ENCODE results near the gene FBXW2. TPM values are rescaled to one million over a fixed set of nuclear protein-coding genes. Genes with fewer than 3 reads are reported as not detected.

The FBXW2 gene
- total and polyA plus RNA-seq, 2 donors (not counting 1 experiment from before 2014, with no cell fraction given), result 14.9 to 70.6 TPM

GRCh38 chr9:120837921-120838320 lies 44.7 kb upstream of the FBXW2 start:
- Mint-ChIP-seq H3K4me1 (peaks cover 22% of the 10 kb centered on the region), H3K9me3 (ENCODE audit: insufficient read depth) (no peaks in the 10 kb centered on the region), H3K27me3 (no peaks in the 10 kb centered on the region), H3K27ac (no peak overlapping the region), H3K4me3 (no peak overlapping the region)
- Histone ChIP-seq H3K9me3 (ENCODE audit: control extremely low read depth in 1 of 3, control insufficient read depth in 2 of 3, insufficient read depth in 1 of 3, low read length in 2 of 3) (peaks cover 0 to 9% (median 0%) of the 10 kb centered on the region in 3 donors), H3K36me3 (replicated peaks in 1 of 2; ENCODE audit: control extremely low read depth in 1 of 2, control insufficient read depth in 1 of 2, extremely low read depth in 1 of 2, insufficient read depth in 2 of 2, low read length in 1 of 2) (peaks cover 2 to 23% of the 10 kb centered on the region in 2 experiments), H3K27me3 (replicated peaks in 1 of 4; ENCODE audit: control extremely low read depth in 1 of 4, control insufficient read depth in 3 of 4, insufficient read depth in 4 of 4, low read length in 3 of 4) (no peaks in the 10 kb centered on the region), H3K9ac (ENCODE audit: low read length) (no peak overlapping the region), H3K4me3 (ENCODE audit: control extremely low read depth in 1 of 5, extremely low read depth in 1 of 5, insufficient read depth in 1 of 5, low read depth in 2 of 5, low read length in 4 of 5) (no peak overlapping the region), H3K4me2 (replicated peaks; ENCODE audit: low read depth, low read length, poor library complexity, severe bottlenecking) (no peak overlapping the region), H3K4me1 (ENCODE audit: control insufficient read depth in 2 of 2, insufficient read depth in 2 of 2, low read length in 2 of 2) (peaks cover 7 to 11% of the 10 kb centered on the region in 2 donors), H2AFZ (ENCODE audit: insufficient read depth, low read depth, low read length, poor library complexity, severe bottlenecking) (no peak overlapping the region), H3K27ac (ENCODE audit: low read length in 2 of 2) (no peak overlapping the region), H4K20me1 (ENCODE audit: control insufficient read depth, insufficient read depth, low read length, poor library complexity, severe bottlenecking) (peaks cover 11% of the 10 kb centered on the region), H3K79me2 (ENCODE audit: control insufficient read depth, insufficient read depth, low read length) (peaks cover 29% of the 10 kb centered on the region)
- 100% methylated on average over 1 of the region's 3 CpGs for WGBS (ENCODE audit: insufficient coverage)
- intact Hi-C loops (cut with micrococcal nuclease), result no loop called here
- ATAC-seq (ENCODE audit: low read depth), result no peak
- ChIA-PET CTCF (no interaction called here), POLR2A (no interaction called here)
- TF ChIP-seq EZH2 (IDR thresholded peaks at IDR 0.05; ENCODE audit: borderline replicate concordance, insufficient read depth, low read depth, low read length, poor library complexity, severe bottlenecking) (no peak), CTCF (IDR thresholded peaks at IDR 0.05) (no peak)
- DNase-seq, result no peak

DNA sequence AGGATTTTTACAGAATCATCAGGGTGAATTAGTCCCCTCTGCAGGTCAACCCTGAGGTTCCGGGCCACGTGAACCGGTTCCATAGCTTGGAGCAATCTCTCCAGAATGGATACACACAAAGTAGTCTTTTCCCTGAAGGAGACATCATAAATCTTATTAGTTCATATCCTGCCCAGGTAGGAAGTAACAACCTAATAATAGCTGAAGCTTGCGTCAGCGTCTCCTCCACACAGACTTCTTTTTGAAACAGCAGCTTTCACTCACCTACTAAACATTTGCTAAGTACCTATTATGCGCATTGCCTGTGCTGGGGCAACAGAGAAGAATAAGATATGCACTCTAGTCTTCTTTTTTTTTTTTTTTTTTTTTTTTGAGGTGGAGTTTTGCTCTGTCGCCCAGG lies 40.1 kb upstream of the FBXW2 start:
- no peak overlapping the region for H3K27ac Mint-ChIP-seq
- H3K27me3 Mint-ChIP-seq, result no peaks in the 10 kb centered on the region
- no peaks in the 10 kb centered on the region for H3K4me1 Mint-ChIP-seq
- DNase-seq, result no peak
- intact Hi-C loops (cut with micrococcal nuclease), result no loop called here
- no peak overlapping the region for H3K4me3 Mint-ChIP-seq
- ATAC-seq (ENCODE audit: low read depth), result no peak
- Histone ChIP-seq H3K4me2 (replicated peaks; ENCODE audit: low read depth, low read length, poor library complexity, severe bottlenecking) (no peak overlapping the region), H3K27me3 (replicated peaks in 1 of 4; ENCODE audit: control extremely low read depth in 1 of 4, control insufficient read depth in 3 of 4, insufficient read depth in 4 of 4, low read length in 3 of 4) (no peaks in the 10 kb centered on the region), H3K4me1 (ENCODE audit: control insufficient read depth in 2 of 2, insufficient read depth in 2 of 2, low read length in 2 of 2) (no peaks in the 10 kb centered on the region), H3K36me3 (replicated peaks in 1 of 2; ENCODE audit: control extremely low read depth in 1 of 2, control insufficient read depth in 1 of 2, extremely low read depth in 1 of 2, insufficient read depth in 2 of 2, low read length in 1 of 2) (peaks cover 13 to 55% of the 10 kb centered on the region in 2 experiments), H3K79me2 (ENCODE audit: control insufficient read depth, insufficient read depth, low read length) (peaks cover 4% of the 10 kb centered on the region), H3K4me3 (ENCODE audit: control extremely low read depth in 1 of 5, extremely low read depth in 1 of 5, insufficient read depth in 1 of 5, low read depth in 2 of 5, low read length in 4 of 5) (no peak overlapping the region), H3K9ac (ENCODE audit: low read length) (no peak overlapping the region), H2AFZ (ENCODE audit: insufficient read depth, low read depth, low read length, poor library complexity, severe bottlenecking) (no peak overlapping the region), H3K27ac (ENCODE audit: low read length in 2 of 2) (no peak overlapping the region), H3K9me3 (ENCODE audit: control extremely low read depth in 1 of 3, control insufficient read depth in 2 of 3, insufficient read depth in 1 of 3, low read length in 2 of 3) (no peaks in the 10 kb centered on the region), H4K20me1 (ENCODE audit: control insufficient read depth, insufficient read depth, low read length, poor library complexity, severe bottlenecking) (peaks cover 5% of the 10 kb centered on the region)
- TF ChIP-seq CTCF (IDR thresholded peaks at IDR 0.05) (no peak), EZH2 (IDR thresholded peaks at IDR 0.05; ENCODE audit: borderline replicate concordance, insufficient read depth, low read depth, low read length, poor library complexity, severe bottlenecking) (no peak)
- POLR2A ChIA-PET, result no interaction called here
- CTCF ChIA-PET, result interaction anchor here (1.4 kb wide), 1 partner anchor 27 kb away, joined by 3 read pairs; no protein-coding TSS in a partner anchor
- WGBS (ENCODE audit: insufficient coverage), result 100% methylated on average over 3 of the region's 7 CpGs
- H3K9me3 Mint-ChIP-seq (ENCODE audit: insufficient read depth), result no peaks in the 10 kb centered on the region
